GM19099 (cell line): Measurements from ENCODE around the gene GANAB.

Source experiments
- POLR2A ChIP-seq: IDR thresholded peaks from 3 replicates; pipeline ENCODE4 v1.6.1; 2011; ENCODE audit warnings: low read depth; ENCODE audit not compliant: insufficient read length; ENCODE audit errors: extremely low read depth

GANAB gene

DNA sequence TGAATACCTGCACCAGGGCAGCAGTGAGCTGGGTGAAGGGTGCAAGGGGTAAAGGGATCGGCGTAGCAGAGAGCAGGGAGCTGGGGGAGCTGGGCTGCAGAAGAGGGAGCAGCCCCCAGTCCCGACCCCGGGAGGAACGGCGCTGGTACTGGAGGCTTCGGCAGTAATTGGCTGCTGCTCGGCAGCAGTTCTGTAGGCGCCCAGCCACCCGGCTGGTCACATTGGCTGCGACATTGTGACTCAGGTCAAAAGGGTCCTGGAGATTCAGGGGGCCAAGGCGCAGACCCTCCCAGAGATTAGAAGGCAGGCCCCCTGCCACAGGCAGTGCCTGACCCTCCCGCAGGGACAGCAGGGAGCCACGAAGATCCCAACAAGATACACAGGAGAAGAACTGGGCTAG lies 70.6 kb downstream of the GANAB start:
- no peak for TF ChIP-seq POLR2A

DNA sequence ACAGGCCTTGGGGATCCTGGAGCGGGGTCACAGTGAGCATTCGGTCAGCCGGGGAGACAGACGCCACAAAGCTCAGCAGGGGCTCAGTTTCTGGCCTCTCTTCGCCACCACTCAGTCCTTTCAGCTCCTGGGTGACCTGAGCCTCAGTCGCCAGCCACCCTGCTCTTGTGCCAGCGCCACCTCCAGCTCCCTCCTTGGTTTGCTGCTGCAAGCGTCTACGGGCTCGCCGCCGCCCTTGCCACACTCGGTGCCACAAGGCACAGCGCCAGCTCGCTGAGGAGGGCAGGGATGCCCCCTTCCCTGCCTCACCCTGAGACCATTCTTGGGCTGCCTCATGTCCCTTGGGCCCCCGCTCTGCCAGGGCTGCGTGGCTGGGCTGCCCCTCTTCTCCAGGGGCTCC lies 71.3 kb downstream of the GANAB start:
- TF ChIP-seq POLR2A, result no peak
